Upper lobe of left lung (tissue), 6 donors: ENCODE results near the gene DNAAF5. TPM values are rescaled to one million over a fixed set of nuclear protein-coding genes. Genes with fewer than 3 reads are reported as not detected.
"Not testable (repeated sequence)": the region's sequence is repeated elsewhere in the genome, so short reads cannot be mapped to it uniquely, and the experiment has no call there.

Source experiments
- ATAC-seq, 2 donors: fragments of 200-7000 bp; cut with Tn5 transposase; one replicate each; pipeline ENCODE4 v1.9.1; 2022; ENCODE audit warnings: mild to moderate bottlenecking in 2 of 2, moderate library complexity in 2 of 2; ENCODE audit not compliant: low FRiP score in 2 of 2
- DNase-seq, 2 donors: peaks; one replicate each; pipeline ENCODE4 v3.0.0-alpha.2; 2019 to 2020
- H3K27ac ChIP-seq, 4 donors: fragments of 200-600 bp; sonication (generic); one replicate each; pipeline ENCODE4 v1.5.1; 2016 to 2019
- H3K27me3 ChIP-seq, 4 donors: fragments of 200-600 bp; sonication (generic); one replicate each; pipeline ENCODE4 v1.5.1; 2017 to 2019
- H3K36me3 ChIP-seq, 4 donors: fragments of 200-600 bp; sonication (generic); one replicate each; pipeline ENCODE4 v1.5.1; 2016 to 2019
- H3K4me1 ChIP-seq, 4 donors: fragments of 200-600 bp; sonication (generic); one replicate each; pipeline ENCODE4 v1.5.1; 2018 to 2019
- H3K4me3 ChIP-seq, 4 donors: fragments of 200-600 bp; sonication (generic); one replicate each; pipeline ENCODE4 v1.5.1; 2017 to 2019; ENCODE audit warnings: mild to moderate bottlenecking in 2 of 4, moderate library complexity in 1 of 4
- H3K9me3 ChIP-seq, 4 donors: fragments of 200-600 bp; sonication (generic); one replicate each; pipeline ENCODE4 v1.5.1; 2018 to 2019
- CTCF ChIP-seq, 6 experiments: fragments of 450-650 bp in 4 of 6; fragments of 200-600 bp in 2 of 6; sonication (generic) in 2 of 6; IDR thresholded peaks; one replicate each; pipeline ENCODE4 v1.5.1; 2016 to 2019; ENCODE audit warnings: antibody characterized with exemption in 6 of 6
- EP300 ChIP-seq, 4 donors: sonication (generic); formaldehyde crosslinking; IDR thresholded peaks; one replicate each; pipeline ENCODE4 v1.5.1; 2017; ENCODE audit warnings: antibody characterized with exemption in 4 of 4, control low read depth in 2 of 4
- POLR2A ChIP-seq, 4 donors: fragments of 450-650 bp; IDR thresholded peaks; one replicate each; pipeline ENCODE4 v1.5.1; 2016 to 2017; ENCODE audit warnings: antibody characterized with exemption in 4 of 4, mild to moderate bottlenecking in 2 of 4
- POLR2AphosphoS5 ChIP-seq, 2 donors: sonication (generic); formaldehyde crosslinking; IDR thresholded peaks; one replicate each; pipeline ENCODE4 v1.5.1; 2017; ENCODE audit warnings: antibody characterized with exemption in 2 of 2
- whole genome bisulfite sequencing, 2 donors: methylation state at CpG; one replicate each; pipeline ENCODE4 v1.1.5; 2017 to 2018; 5-methylcytosine and 5-hydroxymethylcytosine counted together
- total RNA-seq, 6 donors: library from RNA; depleted of rRNA in 4 of 6; stranded (reverse); fragments of >200 nt in 4 of 6; gene quantifications; one replicate each; pipeline versions ENCODE4 v1.1.0 to v1.2.1, GENCODE V29; 2016 to 2021
- donor health status: DM: no; HTN: no; CAD: no; lungs with moderate emphysema.
- donor health status: DM: no; HTN: yes; CAD: no; lungs with severe emphysema.

The DNAAF5 gene
- total RNA-seq, 6 donors from 2014 or later = 18.2 to 35.6 (median 26.4) TPM

- Histone ChIP-seq H3K27me3 (no peaks in the 10 kb centered on the region), H3K4me1 (no peaks in the 10 kb centered on the region), H3K27ac (no peak overlapping the region), H3K36me3 (peaks cover 0 to 43% (median 29%) of the 10 kb centered on the region in 4 donors), H3K9me3 (no peaks in the 10 kb centered on the region), H3K4me3 (no peak overlapping the region)
- TF ChIP-seq CTCF (IDR thresholded peaks at IDR 0.05) = no peak
- no peak for TF ChIP-seq POLR2A (IDR thresholded peaks at IDR 0.05)
- no peak for TF ChIP-seq POLR2AphosphoS5 (IDR thresholded peaks at IDR 0.05)
- TF ChIP-seq EP300 (IDR thresholded peaks at IDR 0.05) = no peak
- DNase-seq (peak in 1 of 2 donors; percentile 67), ATAC-seq (no peak)
- WGBS, 2 donors = 96 to 100% methylated on average over 2 to 17 of the region's 17 CpGs
Observed at GRCh38 chr7:741191-741671, 14.7 kb downstream of the DNAAF5 start.

GRCh38 chr7:741850-742249 lies 15.4 kb downstream of the DNAAF5 start:
- ATAC-seq = no peak
- TF ChIP-seq EP300 (IDR thresholded peaks at IDR 0.05) (no peak), POLR2A (IDR thresholded peaks at IDR 0.05) (no peak), CTCF (IDR thresholded peaks at IDR 0.05) (no peak), POLR2AphosphoS5 (IDR thresholded peaks at IDR 0.05) (no peak)
- no peaks in the 10 kb centered on the region for H3K9me3 ChIP-seq
- H3K27me3 ChIP-seq = no peaks in the 10 kb centered on the region
- DNase-seq = peak; percentile 12 to 68
- no peak overlapping the region for H3K27ac ChIP-seq
- H3K4me1 ChIP-seq = no peaks in the 10 kb centered on the region
- WGBS, 2 donors = 85 to 91% methylated on average over 15 of the region's 15 CpGs
- peaks cover 0 to 43% (median 29%) of the 10 kb centered on the region in 4 donors for H3K36me3 ChIP-seq
- no peak overlapping the region for H3K4me3 ChIP-seq

- no peak for TF ChIP-seq POLR2AphosphoS5 (IDR thresholded peaks at IDR 0.05)
- no peak for TF ChIP-seq CTCF (IDR thresholded peaks at IDR 0.05)
- TF ChIP-seq EP300 (IDR thresholded peaks at IDR 0.05) = no peak
- TF ChIP-seq POLR2A (IDR thresholded peaks at IDR 0.05) = no peak
- no peaks in the 10 kb centered on the region for H3K27me3 ChIP-seq
- H3K4me1 ChIP-seq = no peaks in the 10 kb centered on the region
- H3K36me3 ChIP-seq = peaks cover 0 to 43% (median 29%) of the 10 kb centered on the region in 4 donors
- H3K4me3 ChIP-seq = no peak overlapping the region
- DNase-seq = no peak
- no peak for ATAC-seq
- H3K27ac ChIP-seq = no peak overlapping the region
- WGBS, 2 donors = 81 to 87% methylated on average over 6 to 8 of the region's 8 CpGs
- no peaks in the 10 kb centered on the region for H3K9me3 ChIP-seq
Observed at GRCh38 chr7:742791-743190, 16.3 kb downstream of the DNAAF5 start.

- WGBS, 2 donors = 91 to 94% methylated on average over 14 of the region's 14 CpGs
- DNase-seq, H3K9me3 ChIP-seq, H3K4me1 ChIP-seq, H3K4me3 ChIP-seq, H3K27me3 ChIP-seq, ATAC-seq, H3K27ac ChIP-seq: not testable (repeated sequence)
- peaks cover 0 to 43% (median 29%) of the 10 kb centered on the region in 4 donors for H3K36me3 ChIP-seq
Observed at GRCh38 chr7:743341-744127, 17.0 kb downstream of the DNAAF5 start.

GRCh38 chr7:744128-744520 lies 17.6 kb downstream of the DNAAF5 start:
- not testable (repeated sequence) for DNase-seq, H3K4me1 ChIP-seq, H3K4me3 ChIP-seq, H3K27me3 ChIP-seq, ATAC-seq, H3K9me3 ChIP-seq, H3K27ac ChIP-seq
- peaks cover 0 to 46% (median 29%) of the 10 kb centered on the region in 4 donors for H3K36me3 ChIP-seq
- 95 to 97% methylated on average over 5 of the region's 5 CpGs for WGBS, 2 donors
